HL-60/S4 treated with phorbol 12-myristate 13-acetate at 8.2 ng/mL for 4 days and 3 days (cell line): ENCODE results near the gene ZNF195.
"Not testable (repeated sequence)": the region's sequence is repeated elsewhere in the genome, so short reads cannot be mapped to it uniquely, and the experiment has no call there.

Source experiments
- in situ Hi-C: fragments of 300-500 bp; cut with MboI; formaldehyde crosslinking; loops from 2 replicates; pipeline ENCODE4 v1.15.0; 2022; ENCODE audit warnings: low sequenced_read_pairs

Gene ZNF195

DNA sequence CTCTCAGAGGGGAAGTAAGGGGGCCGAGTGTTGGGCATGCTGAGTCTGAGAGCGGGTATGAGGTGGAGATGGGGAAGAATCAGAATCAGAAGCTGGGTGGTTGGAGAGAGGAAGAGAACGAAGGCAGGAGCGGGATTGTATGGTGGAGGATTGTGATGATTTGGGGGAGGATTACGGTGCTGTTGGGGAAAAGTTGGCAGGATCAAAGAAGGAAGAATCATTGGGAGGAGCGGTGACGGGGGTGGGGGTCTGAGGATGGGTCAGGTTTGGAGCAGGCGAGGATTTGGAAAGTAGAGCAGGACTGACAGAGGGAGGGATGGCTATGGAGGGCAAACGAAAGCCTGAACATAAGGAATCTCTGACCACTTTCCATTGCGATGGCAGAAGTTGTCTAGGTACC, 22.1 kb downstream of the ZNF195 start:
- in situ Hi-C loops: no loop called here

DNA sequence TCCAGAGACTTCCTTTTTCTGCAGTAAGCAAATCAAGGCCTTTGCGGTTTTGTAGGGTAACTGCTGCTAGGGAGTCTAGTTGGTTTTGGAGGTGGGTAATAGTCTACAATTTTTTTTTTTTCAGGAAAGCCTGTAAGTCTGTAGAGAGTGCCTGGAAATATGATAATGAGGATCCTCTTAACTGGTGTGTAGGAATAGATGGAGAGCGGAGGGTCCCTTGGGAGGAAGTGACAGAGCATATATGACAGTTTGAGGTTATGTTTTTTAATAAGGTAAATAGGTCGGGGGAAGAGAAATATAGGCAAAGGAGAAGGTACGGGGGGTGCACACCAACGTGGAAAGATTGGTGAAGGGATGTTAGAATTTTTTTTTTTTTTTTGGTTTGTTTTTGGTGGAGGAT, 25.9 kb downstream of the ZNF195 start:
- in situ Hi-C loops: no loop called here

DNA sequence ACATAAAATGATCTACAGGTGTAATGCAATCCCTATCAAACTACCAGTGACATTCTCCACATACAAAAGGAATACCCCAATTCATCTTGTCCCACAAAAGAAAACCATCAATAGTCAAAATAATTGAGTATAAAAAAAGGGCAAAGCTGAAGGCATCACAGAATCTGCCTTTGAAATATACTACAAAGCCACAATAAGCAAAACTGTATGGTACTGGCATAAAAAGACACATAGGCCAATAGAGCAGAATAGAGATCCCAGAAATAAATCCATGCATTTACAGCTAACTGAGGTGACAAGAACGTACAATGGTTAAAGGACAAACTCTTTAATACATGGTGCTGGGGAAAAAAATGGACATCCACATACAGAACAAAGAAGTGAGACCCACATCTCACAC, 31.8 kb downstream of the ZNF195 start:
- in situ Hi-C loops: no loop called here

DNA sequence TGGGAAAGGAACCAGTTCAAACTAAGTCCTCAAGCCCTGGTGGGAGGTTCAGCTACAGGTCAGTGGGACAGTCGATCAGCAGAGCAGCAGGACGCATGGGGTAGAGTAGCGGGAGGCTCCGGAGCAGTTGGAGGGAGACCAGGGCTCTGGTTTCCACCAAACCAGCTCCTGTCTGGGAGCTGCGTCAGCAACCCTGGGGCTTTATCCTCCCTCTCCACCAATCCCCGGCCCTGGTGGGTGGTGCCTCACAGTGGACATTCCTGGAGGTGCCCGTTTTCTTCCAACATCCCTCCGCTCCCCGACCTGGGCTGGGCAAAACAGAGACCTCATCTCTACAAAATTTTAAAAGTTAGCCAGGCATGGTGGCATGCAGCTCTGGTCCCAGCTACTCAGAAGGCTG, 32.4 kb downstream of the ZNF195 start:
- in situ Hi-C loops: no loop called here

DNA sequence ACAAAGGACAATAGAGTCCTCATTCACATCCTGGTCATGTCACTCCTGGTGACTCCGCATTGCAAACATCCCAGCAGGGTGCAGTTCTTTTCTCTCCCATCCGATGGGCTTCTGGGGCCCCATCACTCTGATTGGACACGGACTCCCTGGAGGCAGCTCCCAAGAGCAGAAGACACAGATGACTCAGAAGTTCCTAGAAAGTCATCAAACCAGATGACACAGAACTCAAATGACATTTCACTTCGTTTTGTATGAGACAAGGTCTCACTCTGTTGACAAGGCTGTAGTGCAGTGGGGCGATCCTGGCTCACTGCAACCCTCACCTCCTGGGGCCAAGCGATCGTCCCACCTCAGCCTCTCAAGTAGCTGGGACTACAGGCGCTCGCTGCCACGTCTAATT, 33.2 kb downstream of the ZNF195 start:
- in situ Hi-C loops: no loop called here

DNA sequence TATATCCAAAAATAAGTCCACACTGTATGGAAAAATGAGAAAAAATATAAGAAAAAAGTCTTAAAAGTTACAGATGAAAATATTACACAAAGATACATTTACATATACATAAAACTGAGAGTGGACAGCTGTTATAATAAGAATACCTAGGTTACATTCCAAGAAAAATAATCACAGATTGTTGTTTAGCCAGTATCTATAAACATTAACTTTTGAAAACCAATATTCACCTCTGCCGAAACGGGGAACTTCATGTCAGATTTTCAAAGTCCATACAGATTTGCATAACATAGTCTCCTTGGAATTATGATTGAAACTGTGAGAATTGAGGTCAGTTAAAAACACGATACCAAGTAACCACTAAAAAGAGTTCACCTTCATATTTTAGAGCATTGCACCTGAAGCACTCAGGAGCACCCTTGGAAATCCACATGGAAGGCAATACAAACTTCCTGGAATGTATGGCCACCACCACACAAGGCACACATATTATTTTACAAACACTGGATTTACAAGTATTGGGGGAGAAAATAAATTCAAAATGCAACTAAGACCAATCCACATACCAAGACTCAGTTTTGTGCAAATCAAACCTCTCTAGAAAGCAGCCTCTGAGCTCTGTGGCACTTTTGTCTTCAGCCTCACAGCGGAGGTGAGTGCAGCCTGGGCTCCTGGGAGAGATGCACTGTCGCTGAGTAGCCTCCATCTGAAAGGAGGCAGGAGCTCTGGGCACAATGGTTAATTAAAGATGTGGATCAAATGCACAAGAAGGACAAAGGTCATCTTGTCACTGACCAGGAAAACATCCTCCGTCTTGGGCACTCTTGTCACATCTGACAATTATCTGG, 34.4 kb downstream of the ZNF195 start:
- in situ Hi-C loops: no loop called here

DNA sequence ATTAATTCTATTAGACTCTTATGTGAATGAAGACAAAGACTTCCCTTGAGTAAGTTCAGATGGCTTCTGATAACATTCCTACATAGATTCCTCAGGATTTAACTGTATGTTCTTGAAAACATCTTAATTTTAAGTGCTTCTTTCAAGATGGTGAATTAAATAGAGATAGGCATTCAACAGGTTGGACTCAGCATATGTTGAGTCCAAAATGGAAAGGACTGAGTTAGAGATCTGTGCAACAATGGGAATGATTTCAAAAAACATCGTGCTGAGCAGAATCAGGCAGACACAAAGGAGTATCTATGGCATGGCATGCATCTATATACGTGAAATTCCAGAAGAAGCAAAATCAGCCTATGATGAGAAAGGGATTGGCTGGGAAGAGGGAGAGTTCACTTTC, 36.2 kb downstream of the ZNF195 start:
- in situ Hi-C loops: no loop called here

DNA sequence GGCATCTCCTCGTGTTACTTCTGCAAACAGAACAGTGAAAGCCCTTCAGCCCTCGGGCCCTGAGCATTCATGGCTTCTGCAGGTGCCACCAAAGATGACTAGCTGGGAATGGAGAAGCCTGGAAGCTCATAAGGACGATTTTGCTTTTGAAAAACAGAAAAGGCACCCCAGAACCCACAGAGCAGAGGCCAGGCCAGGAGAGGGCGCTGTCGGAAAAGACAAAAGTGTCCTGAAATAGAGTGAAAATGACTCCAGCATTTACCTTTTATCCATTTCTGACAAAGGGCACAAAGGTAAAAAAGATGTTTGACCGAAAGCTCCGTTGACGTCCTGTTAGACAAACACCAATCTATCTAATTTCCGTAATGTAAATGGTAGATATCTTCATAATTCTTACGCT, 37.6 kb downstream of the ZNF195 start:
- in situ Hi-C loops: no loop called here

DNA sequence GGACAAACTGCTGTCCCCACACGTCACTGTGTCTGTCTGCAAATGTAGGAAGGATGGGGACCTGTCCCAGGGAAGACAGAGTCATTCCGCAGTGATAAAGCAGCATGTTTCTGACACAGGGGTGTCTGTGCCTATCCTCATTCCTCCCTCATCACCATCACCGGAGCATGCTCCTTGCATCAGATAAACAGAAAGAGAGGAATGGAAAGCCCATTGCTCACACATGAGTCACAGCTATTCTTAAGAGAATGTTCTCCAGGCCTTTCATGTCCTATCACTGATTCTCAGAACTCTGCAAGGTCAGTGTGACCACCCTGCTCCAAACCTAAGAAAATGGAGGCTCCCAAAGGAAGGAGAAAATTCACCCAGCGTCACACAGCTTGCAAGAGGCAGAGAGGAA, 38.9 kb downstream of the ZNF195 start:
- in situ Hi-C loops: no loop called here

DNA sequence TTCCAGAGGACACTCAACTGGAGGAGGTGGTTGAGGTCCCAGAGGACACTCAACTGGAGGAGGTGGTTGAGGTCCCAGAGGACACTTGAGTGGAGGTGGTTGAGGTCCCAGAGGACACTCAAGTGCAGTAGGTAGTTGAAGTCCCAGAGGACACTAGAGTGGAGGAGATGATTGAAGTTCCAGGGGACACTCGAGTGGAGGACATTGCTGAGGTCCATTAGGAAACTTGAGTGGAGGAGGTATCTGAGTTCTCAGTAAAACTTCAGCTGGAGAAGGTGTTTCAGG, 39.7 kb downstream of the ZNF195 start:
- in situ Hi-C loops: no loop called here

DNA sequence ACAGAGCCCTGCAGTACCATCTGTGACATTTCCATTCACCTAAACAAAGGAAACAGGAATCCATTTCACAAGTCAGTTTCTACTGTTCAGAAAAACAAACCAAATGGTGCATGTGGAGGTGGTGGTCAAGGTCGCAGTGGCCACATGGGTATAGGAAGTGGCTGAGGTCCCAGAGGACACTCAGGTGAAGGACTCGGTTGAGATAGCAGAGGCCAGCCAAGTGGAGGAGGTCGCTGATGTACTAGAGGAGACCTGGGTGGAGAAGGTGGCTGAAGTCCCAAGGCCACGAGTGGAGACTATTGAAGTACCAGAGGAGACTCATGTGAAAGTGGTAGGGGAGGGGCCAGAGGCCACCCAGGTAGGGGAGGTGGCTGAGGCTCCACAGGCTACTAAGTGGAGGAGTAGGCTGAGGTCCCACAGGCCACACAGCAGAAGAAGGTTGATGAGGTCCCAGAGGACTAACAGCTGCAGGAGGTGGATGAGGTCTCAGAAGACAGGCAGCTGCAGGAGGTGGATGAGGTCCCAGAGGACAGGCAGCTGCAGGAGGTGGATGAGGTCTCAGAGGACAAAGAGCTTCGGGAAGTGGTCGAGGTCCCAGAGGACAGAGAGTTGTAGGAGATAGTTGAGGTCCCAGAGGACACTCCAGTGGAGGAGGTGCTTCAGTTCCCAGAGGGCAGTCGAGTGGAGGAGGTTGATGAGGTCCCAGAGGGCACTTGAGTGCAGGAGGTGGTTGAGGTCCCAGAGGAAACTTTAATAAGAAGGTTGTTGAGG, 40.2 kb downstream of the ZNF195 start:
- in situ Hi-C loops: no loop called here

DNA sequence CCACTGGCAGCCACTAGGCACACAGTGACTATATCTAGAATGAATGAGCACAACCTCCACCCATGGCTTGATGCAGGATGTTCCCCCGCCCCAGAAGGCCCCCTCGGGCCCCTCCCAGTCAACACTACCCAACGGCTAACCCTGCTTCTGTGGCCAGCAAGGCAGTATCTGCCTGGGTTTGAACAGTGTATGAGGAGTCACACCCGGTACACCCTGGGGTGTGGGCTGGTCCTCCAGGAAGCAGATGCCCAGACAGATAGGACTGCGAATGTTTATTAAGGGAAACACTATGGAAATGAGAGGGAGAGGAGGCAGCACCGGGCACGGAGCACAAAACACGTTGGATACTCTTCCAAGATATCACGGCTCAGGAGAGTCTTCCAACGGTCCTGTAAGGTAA, 42.5 kb downstream of the ZNF195 start:
- in situ Hi-C loops: not testable (repeated sequence)

DNA sequence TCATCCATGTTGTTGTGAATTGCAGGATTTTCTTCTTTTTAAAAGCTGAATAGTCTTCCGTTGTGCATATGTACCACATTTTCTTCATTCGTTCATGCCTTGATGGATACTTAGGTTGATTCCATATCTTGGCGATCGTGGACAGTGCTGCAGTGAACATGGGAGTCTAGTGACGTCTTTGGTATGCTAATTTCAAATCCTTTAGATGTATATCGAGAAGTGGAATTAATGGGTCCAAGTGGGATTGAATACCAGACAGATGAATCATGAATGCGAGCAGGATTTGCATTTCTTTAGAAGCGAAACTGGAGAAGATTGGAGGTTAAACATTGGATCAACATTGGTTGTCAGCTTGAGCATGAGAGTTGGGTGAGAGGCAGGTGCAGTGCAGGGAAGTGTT, 45.8 kb downstream of the ZNF195 start:
- in situ Hi-C loops: not testable (repeated sequence)

DNA sequence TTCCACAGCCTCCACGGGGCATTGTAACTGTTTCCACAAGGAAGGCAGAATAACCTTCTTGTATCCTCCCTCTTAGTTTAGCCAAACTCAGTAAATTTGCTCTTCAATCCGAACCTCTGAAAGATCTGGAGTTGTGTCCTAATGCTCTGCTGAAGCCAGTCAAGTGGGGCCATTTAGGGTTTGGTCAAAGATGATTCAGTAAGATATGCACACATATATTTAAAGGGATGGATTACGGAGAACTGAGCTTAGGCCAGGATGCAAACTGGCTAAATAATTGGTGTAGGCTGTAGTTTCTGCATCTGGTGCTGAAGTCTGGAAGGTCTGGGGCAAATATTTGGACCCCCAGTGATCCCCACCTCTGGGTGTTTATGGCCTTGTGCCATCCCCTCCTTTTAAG, 47.9 kb downstream of the ZNF195 start:
- in situ Hi-C loops: not testable (repeated sequence)

DNA sequence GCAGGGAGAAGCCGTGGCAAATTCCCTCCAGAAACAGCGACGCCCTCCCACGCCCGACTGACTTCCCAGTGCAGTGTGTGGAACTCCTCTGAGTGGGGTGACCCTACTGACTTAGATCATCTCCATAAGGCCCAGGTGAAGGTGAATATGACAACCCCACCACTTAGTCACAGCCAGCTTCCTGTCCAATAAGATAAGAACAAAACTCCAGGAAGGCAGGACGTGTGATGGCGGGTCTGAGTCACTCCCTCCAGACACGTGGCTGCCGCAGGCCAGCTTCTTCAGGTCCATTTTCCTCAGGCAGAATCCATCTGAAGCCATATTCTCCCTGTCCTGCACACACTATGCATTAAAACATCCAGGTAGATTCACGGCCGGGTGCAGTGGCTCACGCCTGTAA, 48.9 kb downstream of the ZNF195 start:
- in situ Hi-C loops: not testable (repeated sequence)

DNA sequence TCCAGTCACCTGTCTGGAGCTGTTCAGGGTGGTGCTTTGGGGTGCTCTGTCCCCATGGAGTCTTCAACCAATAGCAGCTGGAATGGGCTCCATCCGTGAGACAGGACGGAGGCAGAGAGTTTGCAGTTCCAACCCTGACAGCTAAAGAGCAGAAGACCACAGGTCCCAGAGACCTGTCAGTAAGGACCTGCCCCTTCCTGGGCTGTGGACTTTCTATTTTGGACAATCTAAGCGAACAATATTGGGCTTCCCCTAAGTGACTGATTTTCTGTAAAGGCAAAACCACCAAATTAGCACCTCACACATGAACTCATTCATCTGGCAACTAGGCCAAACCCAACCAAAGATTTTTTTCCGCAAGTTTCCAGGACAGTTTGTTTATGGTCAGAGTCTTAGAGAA, 50.4 kb downstream of the ZNF195 start:
- in situ Hi-C loops: not testable (repeated sequence)

DNA sequence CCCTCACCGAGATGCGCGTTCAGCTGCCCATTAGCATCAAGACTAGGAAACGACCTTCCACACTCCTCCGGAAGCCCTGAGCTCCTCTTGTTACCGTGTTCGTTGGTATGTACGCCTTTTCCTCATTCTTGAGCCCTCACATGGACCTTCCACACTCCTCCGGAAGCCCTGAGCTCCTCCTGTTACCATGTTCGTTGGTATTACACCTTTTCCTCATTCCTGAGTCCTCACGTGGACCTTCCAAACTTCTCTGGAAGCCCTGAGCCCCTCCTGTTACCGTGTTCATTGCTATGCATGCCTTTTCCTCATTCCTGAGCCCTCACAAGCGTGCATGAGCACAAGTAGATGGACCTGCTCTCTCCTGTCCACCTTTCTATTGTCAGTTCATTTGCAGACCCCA, 52.5 kb downstream of the ZNF195 start:
- in situ Hi-C loops: not testable (repeated sequence)

DNA sequence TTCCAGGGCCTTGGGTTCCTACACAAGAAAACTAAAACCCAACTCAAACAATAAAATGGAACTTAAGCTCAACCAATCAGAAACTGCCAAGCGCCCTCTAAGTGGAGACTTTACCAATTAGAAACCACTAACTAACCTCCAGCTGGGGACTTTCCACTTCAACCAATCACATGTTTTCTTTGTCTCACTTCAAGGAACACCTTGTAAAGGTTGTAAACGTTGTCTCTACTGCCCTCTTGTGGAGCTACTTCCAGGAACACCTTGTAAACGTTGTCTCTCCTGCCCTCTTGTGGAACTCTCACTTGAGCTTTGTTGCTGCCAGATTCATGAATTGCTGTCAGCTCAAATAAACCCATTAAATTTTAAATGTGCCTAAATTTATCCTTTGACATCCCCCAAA, 54.2 kb downstream of the ZNF195 start:
- in situ Hi-C loops: not testable (repeated sequence)
